GM10847 (cell line): ENCODE results near the gene BICD1.

ENCODE experiments used
- POLR2A ChIP-seq: IDR thresholded peaks from 2 replicates; pipeline ENCODE4 v1.6.1; 2011; ENCODE audit not compliant: insufficient read length; ENCODE audit errors: extremely low read depth

Gene BICD1

DNA sequence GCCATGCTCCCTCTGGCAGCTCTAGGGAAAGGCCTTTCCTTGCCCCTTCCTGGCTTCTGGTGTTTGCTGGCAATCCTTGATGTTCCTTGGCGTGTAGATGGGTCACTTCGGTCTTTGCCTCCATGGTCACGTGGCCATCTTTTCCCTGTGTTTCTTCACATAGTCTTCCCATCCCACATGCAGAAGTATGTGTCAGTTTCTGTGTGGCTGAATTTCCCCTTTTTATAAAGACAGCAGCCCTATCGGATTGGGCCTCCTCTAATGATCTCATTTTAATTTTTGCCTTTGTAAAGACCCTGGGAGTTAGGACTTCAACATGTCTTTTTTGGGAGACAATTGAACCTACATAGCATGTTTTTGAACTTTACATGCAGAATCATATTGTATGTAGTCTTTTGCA, 185.5 kb downstream of the BICD1 start:
- no peak for TF ChIP-seq POLR2A

DNA sequence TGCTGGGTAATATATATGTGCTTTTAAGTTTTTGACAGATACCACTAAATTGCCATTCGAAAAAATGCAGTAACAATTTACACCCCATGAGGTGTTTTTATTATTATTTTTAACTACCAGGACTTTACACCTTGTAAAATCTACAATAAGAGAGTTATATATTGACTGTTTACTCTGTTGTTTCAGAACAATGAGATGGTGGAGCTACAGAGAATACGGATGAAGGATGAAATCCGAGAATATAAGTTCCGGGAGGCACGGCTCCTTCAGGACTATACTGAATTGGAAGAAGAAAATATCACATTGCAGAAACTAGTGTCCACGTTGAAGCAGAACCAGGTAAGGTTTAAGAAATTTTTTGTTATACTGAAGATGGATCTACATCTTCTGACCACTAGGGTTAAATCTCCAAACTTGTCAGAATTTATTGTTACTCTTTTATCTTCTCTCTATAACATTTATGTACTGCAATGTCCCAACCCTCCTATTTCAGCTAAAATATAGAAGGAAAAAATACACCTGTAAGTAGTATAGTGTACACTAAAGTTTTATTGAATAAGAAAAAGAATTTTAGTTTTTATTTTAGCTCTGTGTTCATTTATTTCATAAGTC, 187.3 kb downstream of the BICD1 start:
- no peak for TF ChIP-seq POLR2A

DNA sequence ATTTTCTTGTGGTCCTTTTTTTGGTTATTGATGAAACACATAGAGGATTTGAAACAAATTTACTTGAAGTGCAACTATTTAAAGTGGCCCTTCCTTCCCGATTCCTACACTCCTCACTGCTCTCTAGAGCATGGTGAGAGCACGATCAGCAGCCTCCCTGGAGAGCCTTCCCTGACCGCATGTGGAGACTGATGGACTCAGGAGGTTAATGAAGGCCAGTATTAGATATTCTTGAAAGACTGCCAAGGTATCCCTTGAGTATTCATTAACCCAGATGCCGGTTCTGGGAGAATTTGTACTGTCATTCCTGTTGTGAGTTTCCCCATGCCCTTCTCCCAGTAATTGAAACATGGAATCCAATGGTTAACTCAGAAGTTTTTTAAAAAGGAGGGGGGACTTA, 189.9 kb downstream of the BICD1 start:
- no peak for TF ChIP-seq POLR2A

DNA sequence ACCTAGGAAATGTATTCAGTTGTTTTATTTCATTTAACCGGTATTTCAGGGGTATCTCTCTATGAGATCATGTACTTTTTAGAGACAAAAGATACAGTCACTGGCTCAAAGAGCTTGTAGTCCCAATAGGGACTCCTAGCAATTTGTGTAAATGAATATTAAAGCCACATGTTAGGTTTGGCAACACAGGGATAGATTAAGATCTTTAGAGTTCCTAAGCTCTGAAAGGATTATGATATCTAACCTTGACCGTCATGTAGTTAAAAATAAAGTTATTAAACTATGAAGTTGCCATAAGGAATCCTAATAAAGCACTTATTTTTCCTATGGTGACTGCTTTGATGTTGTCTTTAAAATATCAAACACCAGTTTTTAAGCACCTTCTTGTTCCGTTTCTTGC, 192.3 kb downstream of the BICD1 start:
- TF ChIP-seq POLR2A: no peak

DNA sequence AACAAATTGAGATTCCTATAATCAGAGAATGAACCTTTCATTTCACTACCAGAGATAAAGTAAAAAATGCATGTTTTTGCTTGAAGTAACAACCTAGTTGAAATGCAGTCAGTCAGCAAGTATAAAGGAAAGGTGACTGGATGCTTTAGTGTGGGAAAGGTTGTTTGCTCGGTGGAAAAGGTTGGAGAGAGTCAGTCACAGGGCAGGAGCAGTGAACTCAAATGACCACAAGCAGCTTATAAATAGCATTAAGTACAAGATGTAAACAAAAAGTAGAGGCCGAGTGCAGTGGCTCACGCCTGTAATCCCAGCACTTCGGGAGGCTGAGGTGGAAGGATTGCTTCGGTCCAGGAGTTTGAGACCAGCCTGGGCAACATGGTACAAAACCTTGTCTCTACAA, 194.6 kb downstream of the BICD1 start:
- TF ChIP-seq POLR2A: no peak

DNA sequence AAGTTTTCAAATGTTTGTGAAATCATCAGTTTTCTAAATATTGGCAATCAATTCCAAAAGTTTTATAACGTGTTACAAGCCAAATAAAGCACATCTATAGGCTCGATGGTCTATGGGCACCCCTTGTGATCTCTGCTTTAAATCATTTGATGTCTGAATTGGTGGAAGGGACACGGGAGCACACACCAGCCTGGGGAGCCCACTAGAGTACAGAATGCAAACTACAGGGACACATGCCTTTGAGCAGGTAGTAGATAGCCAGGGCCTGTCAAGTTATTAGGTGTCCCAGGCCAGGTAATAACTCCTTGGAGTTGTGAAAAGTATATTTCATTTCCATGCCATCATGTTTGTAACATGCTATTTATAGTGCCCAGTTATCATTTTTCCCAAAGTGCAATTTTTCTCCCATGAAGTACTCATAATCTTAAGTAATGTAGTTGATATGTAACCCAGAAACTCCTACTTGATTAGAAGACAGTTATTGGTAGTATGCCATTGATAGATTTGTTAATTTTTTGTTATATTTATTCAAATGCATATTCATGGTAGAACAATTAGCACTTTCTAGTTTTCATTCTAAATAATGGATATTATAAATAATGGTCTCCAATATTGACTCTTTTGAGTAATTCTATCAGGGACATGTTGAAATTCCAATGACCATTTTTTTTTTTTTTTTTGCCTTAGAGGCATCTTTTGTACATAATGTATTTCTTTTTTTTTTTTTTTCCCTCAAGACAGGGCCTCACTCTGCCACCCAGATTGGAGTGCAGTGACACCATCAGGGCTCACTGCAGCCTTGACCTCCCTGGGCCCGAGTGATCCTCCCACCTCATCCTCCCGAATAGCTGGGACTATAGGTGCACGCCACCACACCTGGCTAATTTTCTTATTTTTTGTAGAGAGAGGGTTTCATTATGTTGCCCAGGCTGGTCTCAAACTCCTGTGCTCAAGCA, 195.8 kb downstream of the BICD1 start:
- no peak for TF ChIP-seq POLR2A

DNA sequence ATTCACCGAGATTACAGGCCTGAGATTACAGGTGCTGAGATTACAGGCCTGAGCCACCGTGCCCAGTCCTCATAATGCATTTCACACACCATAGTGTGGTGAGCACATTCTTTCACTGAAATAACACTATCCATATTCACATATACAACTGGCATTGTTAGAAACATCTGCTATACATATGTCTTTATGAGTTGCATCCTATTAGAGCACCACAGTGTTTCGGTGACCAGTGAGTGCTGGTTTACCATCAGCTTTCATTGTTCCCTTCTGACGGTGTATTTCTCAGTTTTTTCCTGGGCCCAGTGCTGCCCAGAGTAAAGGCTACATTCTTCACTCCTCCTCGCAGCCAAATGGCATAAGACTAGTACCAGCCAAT, 196.5 kb downstream of the BICD1 start:
- TF ChIP-seq POLR2A: no peak

DNA sequence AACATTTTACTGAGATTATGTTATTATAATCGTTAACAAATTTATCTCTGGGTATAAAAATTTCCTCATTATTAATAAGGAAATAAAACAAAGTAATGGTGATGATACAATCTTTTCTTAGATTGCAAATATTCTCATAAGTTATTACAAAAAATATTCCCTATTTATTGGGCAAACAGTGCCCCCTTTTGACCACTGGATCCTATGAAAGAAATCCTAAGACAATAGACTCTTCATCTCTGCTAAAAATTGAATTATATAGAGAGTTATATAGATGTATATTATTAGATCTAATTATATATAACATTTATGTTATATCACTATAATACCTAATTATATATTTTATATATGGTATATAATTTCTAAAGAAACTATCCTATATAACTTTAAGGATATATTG, 198.5 kb downstream of the BICD1 start:
- no peak for TF ChIP-seq POLR2A

DNA sequence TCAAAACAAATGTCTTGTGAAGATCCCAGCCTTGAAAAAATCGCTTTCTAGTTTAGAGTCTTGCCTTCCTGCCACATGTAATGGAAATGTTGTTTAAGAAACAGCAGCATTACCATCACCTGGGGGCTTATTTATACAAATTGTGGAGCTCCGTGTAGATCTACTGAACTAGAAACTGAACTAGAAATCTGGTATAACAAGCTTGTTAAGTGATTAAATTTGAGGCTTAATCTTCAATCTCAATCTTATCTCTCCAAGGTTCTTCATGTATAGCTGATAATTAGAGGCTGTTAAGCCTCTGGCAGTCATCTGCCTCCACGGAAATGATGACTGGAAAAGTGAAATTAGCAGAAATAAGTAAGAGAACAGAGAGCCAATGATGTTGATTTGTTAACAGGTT, 200.7 kb downstream of the BICD1 start:
- no peak for TF ChIP-seq POLR2A

DNA sequence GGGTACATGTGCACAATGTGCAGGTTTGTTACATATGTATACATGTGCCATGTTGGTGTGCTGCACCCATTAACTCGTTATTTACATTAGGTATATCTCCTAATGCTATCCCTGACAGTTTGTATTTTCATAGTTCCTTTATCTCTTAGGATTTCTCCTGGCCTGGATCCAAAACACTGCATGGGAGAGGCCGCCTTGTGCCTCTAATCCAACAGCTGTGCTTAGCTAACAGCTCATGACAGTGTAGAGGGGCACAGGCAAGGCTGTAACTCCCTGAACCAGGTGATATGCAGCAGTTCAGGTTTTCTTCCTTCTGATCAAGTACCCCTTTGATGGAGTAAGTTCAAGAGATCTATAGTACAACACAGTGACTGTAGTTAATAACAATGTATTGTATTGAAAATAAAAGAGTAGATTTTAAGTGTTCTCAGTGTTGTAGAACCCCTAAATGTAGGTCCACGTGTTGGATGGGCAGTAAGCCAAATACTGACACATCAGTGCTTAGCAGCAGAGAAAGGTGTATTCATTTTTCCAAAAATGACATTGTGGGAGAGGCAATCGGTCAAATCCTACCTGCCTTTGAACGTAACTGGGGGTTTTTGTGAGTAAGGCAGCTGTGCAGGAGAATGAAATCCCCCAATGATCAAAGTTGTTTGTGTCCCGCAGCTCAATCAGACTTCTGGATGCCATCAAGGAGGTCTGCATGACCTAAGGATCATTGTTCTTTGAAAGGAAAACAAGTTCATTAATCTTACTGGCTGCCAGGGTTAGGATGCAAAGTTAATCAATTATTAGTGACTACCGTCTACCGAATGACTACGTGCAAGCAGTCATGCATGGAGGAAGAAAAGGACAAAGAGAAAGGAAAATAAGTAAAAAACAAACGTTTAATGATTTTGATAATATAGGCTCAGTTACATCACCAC, 203.4 kb downstream of the BICD1 start:
- no peak for TF ChIP-seq POLR2A

DNA sequence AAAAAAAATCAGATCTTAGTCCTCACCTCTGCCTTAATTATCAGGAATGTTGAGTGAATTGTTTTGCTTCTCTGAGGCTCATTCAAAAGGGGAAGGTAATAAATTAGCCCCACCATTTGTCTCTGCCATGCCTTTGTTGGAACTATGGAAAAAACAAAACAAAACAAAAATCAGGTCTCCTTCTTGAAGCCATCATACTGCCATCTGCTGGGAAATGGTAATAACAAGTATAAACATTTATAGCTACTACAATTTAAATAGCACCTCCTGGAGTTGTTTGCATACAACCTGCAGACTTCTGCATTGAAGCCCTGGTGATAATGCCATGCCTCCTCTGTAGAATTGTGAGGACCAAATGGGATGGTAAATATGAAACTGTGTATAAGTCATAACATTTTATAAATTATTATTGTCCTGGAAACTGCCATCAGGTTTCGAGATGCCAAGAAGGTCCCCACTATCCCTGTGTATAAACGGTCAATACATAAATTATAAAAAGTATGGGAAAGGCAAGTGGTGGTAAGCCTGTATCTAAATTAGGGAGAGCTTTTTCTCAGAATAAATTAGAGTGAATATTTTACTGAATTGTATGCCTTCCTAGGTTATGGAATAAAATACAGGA, 205.5 kb downstream of the BICD1 start:
- no peak for TF ChIP-seq POLR2A

DNA sequence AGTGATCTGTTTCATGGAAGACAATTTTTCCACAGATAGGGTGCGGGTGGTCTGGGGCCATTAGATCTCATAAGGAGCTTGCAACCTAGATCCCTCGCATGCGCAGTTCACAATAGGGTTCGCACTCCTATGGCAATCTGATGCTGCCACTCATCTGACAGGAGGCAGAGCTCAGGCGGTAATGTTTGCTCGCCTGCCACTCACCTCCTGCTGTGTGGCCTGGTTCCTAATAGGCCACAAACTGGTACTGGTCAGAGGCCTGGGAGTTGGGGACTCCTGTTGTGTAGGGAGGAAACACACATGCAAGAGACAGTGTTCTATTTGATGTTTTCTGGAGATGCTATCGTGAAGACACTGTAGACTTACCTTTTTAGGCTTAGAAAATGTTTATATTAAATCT, 215.7 kb downstream of the BICD1 start:
- TF ChIP-seq POLR2A: no peak

DNA sequence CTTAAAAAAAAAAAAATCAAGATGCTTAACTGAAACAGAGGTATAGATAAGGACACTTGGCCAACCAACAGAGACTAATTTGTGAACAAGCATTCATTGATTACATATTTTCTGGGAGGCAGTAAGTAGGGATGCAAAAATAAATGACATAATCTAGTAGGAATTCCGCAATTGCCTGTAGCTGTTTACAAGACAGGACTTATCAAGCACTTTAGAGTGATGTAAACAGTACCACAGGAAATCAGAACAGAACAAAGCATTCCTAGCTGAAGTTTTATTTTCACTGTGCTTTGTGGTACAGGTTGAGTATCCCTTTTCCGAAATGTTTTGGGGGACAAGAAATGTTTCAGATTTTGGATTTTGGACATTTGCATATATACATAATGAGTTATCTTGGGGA, 224.5 kb downstream of the BICD1 start:
- TF ChIP-seq POLR2A: no peak

DNA sequence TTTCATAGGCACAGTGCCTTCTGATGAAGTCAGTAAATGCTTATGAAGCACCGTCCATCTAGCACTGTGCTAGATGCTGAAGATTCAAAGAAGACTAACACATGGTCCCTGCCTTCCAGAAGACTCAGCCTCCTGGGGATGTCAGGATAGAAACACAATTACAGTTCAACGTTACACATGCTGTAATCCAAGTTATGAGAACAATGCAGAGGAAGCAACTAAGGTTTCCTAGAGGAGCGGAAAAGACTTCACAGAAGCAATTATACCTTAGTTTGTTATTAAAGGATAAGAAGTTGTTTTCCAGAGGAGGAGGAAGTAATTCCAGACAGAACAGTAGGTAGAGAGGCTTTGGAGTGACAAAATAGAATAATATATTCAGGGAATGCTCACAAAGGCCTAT, 225.8 kb downstream of the BICD1 start:
- TF ChIP-seq POLR2A: no peak

DNA sequence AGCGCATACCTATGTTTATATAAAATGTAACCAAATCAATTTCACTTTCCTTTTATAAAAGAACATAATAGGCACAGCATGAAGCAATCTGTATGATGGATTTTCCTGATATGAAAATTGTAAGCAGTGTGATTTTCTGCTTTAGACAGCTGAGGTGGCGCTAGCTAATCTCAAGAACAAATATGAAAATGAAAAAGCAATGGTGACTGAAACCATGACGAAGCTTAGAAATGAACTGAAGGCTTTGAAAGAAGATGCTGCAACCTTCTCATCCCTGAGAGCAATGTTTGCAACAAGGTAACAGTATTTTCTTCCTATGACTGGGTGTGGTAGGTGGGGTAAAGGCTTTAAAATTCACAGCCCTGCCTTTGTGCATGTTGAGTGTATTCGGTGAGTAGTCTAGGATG, 227.7 kb downstream of the BICD1 start:
- no peak for TF ChIP-seq POLR2A
